ENCODE measurements around the gene GMDS.

GMDS gene

GRCh38 chr6:1619098-1619672 lies 626.2 kb downstream of the GMDS start:
- no peak for ATAC-seq
- TF ChIP-seq CSDC2 (CRISPR knock-in tag; IDR thresholded peaks at IDR 0.05) (no peak), ZFP3 (CRISPR knock-in tag; IDR thresholded peaks at IDR 0.05) (no peak), TOX (CRISPR knock-in tag; IDR thresholded peaks at IDR 0.05; ENCODE audit: borderline replicate concordance) (no peak), ZNF70 (CRISPR knock-in tag; IDR thresholded peaks at IDR 0.05) (no peak), ZC3H10 (CRISPR knock-in tag; IDR thresholded peaks at IDR 0.05) (no peak), TSHZ2 (CRISPR knock-in tag; IDR thresholded peaks at IDR 0.05) (no peak), POU6F1 (CRISPR knock-in tag; IDR thresholded peaks at IDR 0.05; ENCODE audit: borderline replicate concordance, low read depth) (no peak), ESRRG (CRISPR knock-in tag; IDR thresholded peaks at IDR 0.05) (no peak), PATZ1 (CRISPR knock-in tag; IDR thresholded peaks at IDR 0.05; ENCODE audit: borderline replicate concordance) (no peak), GLIS3 (CRISPR knock-in tag; IDR thresholded peaks at IDR 0.05) (no peak), ARNTL (CRISPR knock-in tag; IDR thresholded peaks at IDR 0.05; ENCODE audit: borderline replicate concordance, low read depth) (no peak)

- TF ChIP-seq ESRRG (CRISPR knock-in tag; IDR thresholded peaks at IDR 0.05) (no peak), PPARA (CRISPR knock-in tag; IDR thresholded peaks at IDR 0.05; ENCODE audit: borderline replicate concordance) (no peak), SNAI2 (CRISPR knock-in tag; IDR thresholded peaks at IDR 0.05) (no peak), ZNF8 (CRISPR knock-in tag; IDR thresholded peaks at IDR 0.05) (no peak), RARB (CRISPR knock-in tag; IDR thresholded peaks at IDR 0.05) (no peak), ZNF70 (CRISPR knock-in tag; IDR thresholded peaks at IDR 0.05) (no peak), TOX (CRISPR knock-in tag; IDR thresholded peaks at IDR 0.05; ENCODE audit: borderline replicate concordance) (no peak)
These were observed 626.9 kb downstream of the GMDS start for GRCh38 chr6:1618311-1619097.

GRCh38 chr6:1617466-1618310 lies 627.7 kb downstream of the GMDS start:
- no peak for TF ChIP-seq PATZ1 (CRISPR knock-in tag; IDR thresholded peaks at IDR 0.05; ENCODE audit: borderline replicate concordance)
- TF ChIP-seq TCF4 (CRISPR knock-in tag; IDR thresholded peaks at IDR 0.05; ENCODE audit: borderline replicate concordance) = no peak
- no peak for TF ChIP-seq OSR1 (CRISPR knock-in tag; IDR thresholded peaks at IDR 0.05)
- TF ChIP-seq TOX (CRISPR knock-in tag; IDR thresholded peaks at IDR 0.05; ENCODE audit: borderline replicate concordance) = no peak
- TF ChIP-seq ZFP30 (CRISPR knock-in tag; IDR thresholded peaks at IDR 0.05) = no peak
- no peak for TF ChIP-seq TSHZ2 (CRISPR knock-in tag; IDR thresholded peaks at IDR 0.05)
- no peak for TF ChIP-seq SNAI2 (CRISPR knock-in tag; IDR thresholded peaks at IDR 0.05)
- no peak for TF ChIP-seq ZFP3 (CRISPR knock-in tag; IDR thresholded peaks at IDR 0.05)
- TF ChIP-seq CREB5 (CRISPR knock-in tag; IDR thresholded peaks at IDR 0.05; ENCODE audit: low read depth) = no peak
- TF ChIP-seq CSRNP3 (CRISPR knock-in tag; IDR thresholded peaks at IDR 0.05) = no peak
- ATAC-seq = no peak

More at GRCh38 chr6:1618311-1619097, 626.9 kb downstream of the GMDS start:
- no peak for ATAC-seq

Data from SK-N-SH treated with all-trans-retinoic acid at 6 μM for 48 hours (cell line).